ENCODE data around the gene ZBTB7C.

The ZBTB7C gene

DNA sequence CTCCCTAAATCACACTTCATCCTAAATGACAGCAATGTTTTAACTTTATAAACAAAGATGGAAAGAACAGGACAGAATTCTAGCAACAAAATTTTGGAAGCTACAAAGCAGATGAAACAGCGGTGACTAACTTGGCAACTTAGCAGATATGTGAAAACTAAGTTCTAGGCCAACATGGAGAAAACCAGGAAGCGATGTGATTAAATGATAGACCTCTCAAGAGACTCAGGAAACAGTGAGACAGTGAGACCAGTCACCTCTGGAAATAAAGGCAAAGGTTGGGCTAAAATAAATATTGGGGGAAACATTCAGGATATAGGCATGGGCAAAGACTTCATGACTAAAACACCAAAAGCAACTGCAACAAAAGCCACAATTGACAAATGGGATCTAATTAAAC, 24.4 kb upstream of the ZBTB7C start:
- H4K20me1 ChIP-seq (ENCODE audit: insufficient read depth, low read length): 0 out of 2 replicates have a peak, but pooled peaks cover under 1% of the 10 kb centered on the region
- H3K79me2 ChIP-seq (ENCODE audit: insufficient read depth, low read length): no peaks in the 10 kb centered on the region
- H3K9ac ChIP-seq (ENCODE audit: low read depth, low read length): no peak overlapping the region
- no peaks in the 10 kb centered on the region for H3K9me3 ChIP-seq (ENCODE audit: insufficient read depth, low read length, severe bottlenecking)
- H3K4me3 ChIP-seq (ENCODE audit: low read depth in 1 of 2, low read length in 2 of 2): no peak overlapping the region
- ATAC-seq (ENCODE audit: insufficient read depth, low read depth): no peak
- DNase-seq: no peak
- H3K27me3 ChIP-seq (ENCODE audit: insufficient read depth, low read length, poor library complexity): peaks cover 25% of the 10 kb centered on the region
- no peaks in the 10 kb centered on the region for H3K4me1 ChIP-seq (ENCODE audit: insufficient read depth, low read length)
- no peak overlapping the region for H2AFZ ChIP-seq (ENCODE audit: low read depth, low read length)
- no peak overlapping the region for H3K27ac ChIP-seq (ENCODE audit: low read length)
- no peak for TF ChIP-seq EZH2 (IDR thresholded peaks at IDR 0.05; ENCODE audit: borderline replicate concordance, low read depth, low read length, severe bottlenecking)
- TF ChIP-seq, protein P1, sequence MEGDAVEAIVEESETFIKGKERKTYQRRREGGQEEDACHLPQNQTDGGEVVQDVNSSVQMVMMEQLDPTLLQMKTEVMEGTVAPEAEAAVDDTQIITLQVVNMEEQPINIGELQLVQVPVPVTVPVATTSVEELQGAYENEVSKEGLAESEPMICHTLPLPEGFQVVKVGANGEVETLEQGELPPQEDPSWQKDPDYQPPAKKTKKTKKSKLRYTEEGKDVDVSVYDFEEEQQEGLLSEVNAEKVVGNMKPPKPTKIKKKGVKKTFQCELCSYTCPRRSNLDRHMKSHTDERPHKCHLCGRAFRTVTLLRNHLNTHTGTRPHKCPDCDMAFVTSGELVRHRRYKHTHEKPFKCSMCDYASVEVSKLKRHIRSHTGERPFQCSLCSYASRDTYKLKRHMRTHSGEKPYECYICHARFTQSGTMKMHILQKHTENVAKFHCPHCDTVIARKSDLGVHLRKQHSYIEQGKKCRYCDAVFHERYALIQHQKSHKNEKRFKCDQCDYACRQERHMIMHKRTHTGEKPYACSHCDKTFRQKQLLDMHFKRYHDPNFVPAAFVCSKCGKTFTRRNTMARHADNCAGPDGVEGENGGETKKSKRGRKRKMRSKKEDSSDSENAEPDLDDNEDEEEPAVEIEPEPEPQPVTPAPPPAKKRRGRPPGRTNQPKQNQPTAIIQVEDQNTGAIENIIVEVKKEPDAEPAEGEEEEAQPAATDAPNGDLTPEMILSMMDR (IDR thresholded peaks at IDR 0.05; ENCODE audit: borderline replicate concordance, extremely low read depth, low read length, poor library complexity, severe bottlenecking): no peak
- no peaks in the 10 kb centered on the region for H3K36me3 ChIP-seq (ENCODE audit: insufficient read depth, low read length)
- no peak overlapping the region for H3K4me2 ChIP-seq (ENCODE audit: insufficient read depth, low read length)

DNA sequence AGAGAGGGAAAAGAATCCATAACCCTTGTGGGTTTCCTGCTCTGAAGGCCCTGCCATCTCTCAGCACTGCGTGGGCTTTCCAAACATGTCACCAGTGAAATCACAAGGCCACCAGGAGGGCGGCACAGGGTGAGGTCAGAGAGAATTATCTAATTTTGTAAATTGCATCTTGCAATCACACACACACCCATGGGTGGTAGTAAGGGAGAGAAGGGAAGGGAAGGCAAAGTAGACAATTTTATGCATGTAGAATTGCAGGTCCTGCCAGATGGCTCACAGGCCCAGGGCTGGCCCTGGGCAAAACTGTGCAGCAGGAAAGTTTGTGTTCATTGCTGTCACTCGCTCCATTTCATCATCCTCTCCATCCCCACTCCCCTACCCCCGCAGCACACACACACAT, 21.0 kb upstream of the ZBTB7C start:
- H3K9me3 ChIP-seq (ENCODE audit: insufficient read depth, low read length, severe bottlenecking): no peaks in the 10 kb centered on the region
- H3K79me2 ChIP-seq (ENCODE audit: insufficient read depth, low read length): no peaks in the 10 kb centered on the region
- H2AFZ ChIP-seq (ENCODE audit: low read depth, low read length): no peak overlapping the region
- H3K4me2 ChIP-seq (ENCODE audit: insufficient read depth, low read length): no peak overlapping the region
- H4K20me1 ChIP-seq (ENCODE audit: insufficient read depth, low read length): 0 out of 2 replicates have a peak, but pooled peaks cover 2% of the 10 kb centered on the region
- H3K27ac ChIP-seq (ENCODE audit: low read length): no peak overlapping the region
- no peak overlapping the region for H3K4me3 ChIP-seq (ENCODE audit: low read depth in 1 of 2, low read length in 2 of 2)
- ATAC-seq (ENCODE audit: insufficient read depth, low read depth) (no peak), DNase-seq (no peak)
- peaks cover 17% of the 10 kb centered on the region for H3K27me3 ChIP-seq (ENCODE audit: insufficient read depth, low read length, poor library complexity)
- no peaks in the 10 kb centered on the region for H3K4me1 ChIP-seq (ENCODE audit: insufficient read depth, low read length)
- H3K9ac ChIP-seq (ENCODE audit: low read depth, low read length): no peak overlapping the region
- no peaks in the 10 kb centered on the region for H3K36me3 ChIP-seq (ENCODE audit: insufficient read depth, low read length)
- no peak for TF ChIP-seq EZH2 (IDR thresholded peaks at IDR 0.05; ENCODE audit: borderline replicate concordance, low read depth, low read length, severe bottlenecking)
- TF ChIP-seq, protein P1 (IDR thresholded peaks at IDR 0.05; ENCODE audit: borderline replicate concordance, extremely low read depth, low read length, poor library complexity, severe bottlenecking): no peak

DNA sequence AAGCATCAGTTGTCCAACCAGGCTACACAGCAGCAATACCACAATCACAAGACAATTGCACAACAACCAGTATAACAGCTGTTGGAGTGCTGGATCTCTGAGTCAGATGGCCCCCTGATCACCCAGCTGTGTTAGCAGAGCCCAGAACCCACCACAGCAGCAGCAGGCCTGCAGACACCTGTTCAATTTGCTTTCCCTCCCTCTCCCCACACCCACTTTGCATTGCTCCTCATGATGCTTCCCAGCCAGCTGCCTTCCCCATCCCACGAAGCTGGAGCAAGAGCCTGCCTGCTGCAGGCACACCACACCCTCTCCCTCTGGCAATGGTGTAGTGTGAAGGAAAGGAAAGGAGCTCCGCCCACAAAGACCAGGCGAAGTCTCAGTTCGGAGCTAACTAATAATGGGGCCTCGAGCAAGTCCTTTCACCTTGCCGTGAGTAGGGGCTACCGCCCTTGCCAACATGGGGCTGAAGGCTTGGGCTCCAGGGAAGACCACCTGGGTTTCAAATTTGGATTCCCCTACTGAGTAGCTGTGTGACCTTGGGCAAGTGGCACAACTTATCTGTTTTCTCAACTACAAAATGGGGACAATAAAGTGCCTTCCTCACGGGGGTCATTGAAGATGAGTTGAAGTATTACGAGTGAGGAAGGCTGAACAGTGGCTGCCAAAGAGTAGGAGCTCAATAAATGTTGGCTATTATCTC, 19.4 kb upstream of the ZBTB7C start:
- peaks cover 17% of the 10 kb centered on the region for H3K27me3 ChIP-seq (ENCODE audit: insufficient read depth, low read length, poor library complexity)
- no peak for DNase-seq
- no peak overlapping the region for H3K4me2 ChIP-seq (ENCODE audit: insufficient read depth, low read length)
- no peaks in the 10 kb centered on the region for H3K36me3 ChIP-seq (ENCODE audit: insufficient read depth, low read length)
- 0 out of 2 replicates have a peak, but pooled peaks cover 2% of the 10 kb centered on the region for H4K20me1 ChIP-seq (ENCODE audit: insufficient read depth, low read length)
- TF ChIP-seq EZH2 (IDR thresholded peaks at IDR 0.05; ENCODE audit: borderline replicate concordance, low read depth, low read length, severe bottlenecking): no peak
- TF ChIP-seq, protein P1 (IDR thresholded peaks at IDR 0.05; ENCODE audit: borderline replicate concordance, extremely low read depth, low read length, poor library complexity, severe bottlenecking): no peak
- no peak overlapping the region for H3K9ac ChIP-seq (ENCODE audit: low read depth, low read length)
- H3K9me3 ChIP-seq (ENCODE audit: insufficient read depth, low read length, severe bottlenecking): no peaks in the 10 kb centered on the region
- no peak for ATAC-seq (ENCODE audit: insufficient read depth, low read depth)
- no peak overlapping the region for H3K27ac ChIP-seq (ENCODE audit: low read length)
- H3K79me2 ChIP-seq (ENCODE audit: insufficient read depth, low read length): no peaks in the 10 kb centered on the region
- no peak overlapping the region for H2AFZ ChIP-seq (ENCODE audit: low read depth, low read length)
- no peaks in the 10 kb centered on the region for H3K4me1 ChIP-seq (ENCODE audit: insufficient read depth, low read length)
- no peak overlapping the region for H3K4me3 ChIP-seq (ENCODE audit: low read depth in 1 of 2, low read length in 2 of 2)
